DND-41 (cell line): Measurements from ENCODE around the gene FBXL19.

Experiments used
- CTCF ChIP-seq: IDR thresholded peaks from 2 replicates; pipeline ENCODE4 v1.5.1; 2012; ENCODE audit warnings: borderline replicate concordance, low read length, moderate library complexity, mild to moderate bottlenecking; ENCODE audit not compliant: poor library complexity, severe bottlenecking; ENCODE audit errors: extremely low read depth
- EZH2 ChIP-seq: IDR thresholded peaks from 3 replicates; pipeline ENCODE4 v1.6.1; 2012; ENCODE audit warnings: borderline replicate concordance, low read depth, mild to moderate bottlenecking, moderate library complexity, low read length, inconsistent platforms; ENCODE audit not compliant: severe bottlenecking

- TF ChIP-seq CTCF (no peak), EZH2 (no peak)
Observed at GRCh38 chr16:30924913-30925631, 1.7 kb downstream of the FBXL19 start.
